H1 (cell line): ENCODE results near the gene CDS2. TPM values are rescaled to one million over a fixed set of nuclear protein-coding genes. Genes with fewer than 3 reads are reported as not detected.

Experiments
- CTCF ChIA-PET: fragments of 300-600 bp; sonication (Branson Sonifier 250); formaldehyde crosslinking; loops from one replicate; lab custom pipeline; 2021; ENCODE audit not compliant: partially characterized antibody; lab: Charles Lee
- POLR2A ChIA-PET: fragments of 300-600 bp; sonication (Branson Sonifier 250); formaldehyde crosslinking; loops from one replicate; lab custom pipeline; 2021; ENCODE audit warnings: inconsistent platforms; ENCODE audit not compliant: partially characterized antibody; lab: Charles Lee
- DNase-seq, 2 experiments: peaks; one replicate each; pipeline versions ENCODE4 v3.0.0 to v3.0.0-alpha.2; 2010 to 2022; ENCODE audit warnings: low spot score in 2 of 2, low read depth in 1 of 2, mixed read lengths in 1 of 2
- FAIRE-seq: peaks from 2 replicates; lab custom pipeline; 2011; peaks lifted over from hg19 to GRCh38; lab: Jason Lieb, UNC
- H2AFZ ChIP-seq: 2 replicates; pipeline ENCODE4 v1.8.1; 2012; ENCODE audit warnings: low read length, inconsistent platforms
- H2AK5ac ChIP-seq: 2 replicates; pipeline ENCODE4 v1.6.1; 2013; ENCODE audit warnings: low read depth, low read length
- H2BK120ac ChIP-seq: replicated peaks from 2 replicates; pipeline ENCODE3; 2013; ENCODE audit warnings: low read depth, low read length, inconsistent platforms
- H2BK12ac ChIP-seq: 2 replicates; pipeline ENCODE4 v1.6.1; 2013; ENCODE audit warnings: low read depth, low read length
- H2BK15ac ChIP-seq: 2 replicates; pipeline ENCODE4 v1.6.1; 2013; ENCODE audit warnings: low read length
- H2BK20ac ChIP-seq: 2 replicates; pipeline ENCODE4 v1.6.1; 2013; ENCODE audit warnings: low read length
- H2BK5ac ChIP-seq: 2 replicates; pipeline ENCODE4 v1.6.1; 2013; ENCODE audit warnings: low read depth, low read length
- H3K14ac ChIP-seq: 2 replicates; pipeline ENCODE4 v1.6.1; 2013; ENCODE audit warnings: inconsistent platforms; ENCODE audit not compliant: insufficient read length
- H3K18ac ChIP-seq: 2 replicates; pipeline ENCODE4 v1.6.1; 2013; ENCODE audit warnings: low read length; ENCODE audit errors: extremely low read depth
- H3K23ac ChIP-seq: 2 replicates; pipeline ENCODE4 v1.6.1; 2013; ENCODE audit warnings: inconsistent platforms; ENCODE audit not compliant: insufficient read length
- H3K23me2 ChIP-seq: 2 replicates; pipeline ENCODE4 v1.6.1; 2013; ENCODE audit warnings: low read depth, low read length
- H3K27ac ChIP-seq: 2 replicates; pipeline ENCODE4 v1.6.1; 2011; ENCODE audit warnings: low read depth, low read length, inconsistent platforms
- H3K27me3 ChIP-seq, 4 experiments: replicated peaks in 1 of 4; 1 replicate in 1 of 4; 2 replicates in 3 of 4; pipeline versions ENCODE4 v1.6.1 to v1.8.1; 2011 to 2013; ENCODE audit warnings: low read length in 3 of 4, mild to moderate bottlenecking in 3 of 4, inconsistent platforms in 2 of 4, mixed read lengths in 2 of 4, moderate library complexity in 1 of 4; ENCODE audit not compliant: control insufficient read depth in 3 of 4, insufficient read depth in 3 of 4; ENCODE audit errors: extremely low read depth in 1 of 4
- H3K36me3 ChIP-seq, 4 experiments: 2 replicates each; pipeline versions ENCODE4 v1.6.1 to v1.8.1; 2011 to 2013; ENCODE audit warnings: mild to moderate bottlenecking in 4 of 4, low read length in 3 of 4, moderate library complexity in 2 of 4, control low read depth in 1 of 4, inconsistent platforms in 1 of 4; ENCODE audit not compliant: insufficient read depth in 4 of 4, control insufficient read depth in 2 of 4
- H3K4ac ChIP-seq: replicated peaks from 2 replicates; pipeline ENCODE3; 2013; ENCODE audit warnings: low read length, low read depth, mixed read lengths, inconsistent platforms; ENCODE audit not compliant: insufficient read length
- H3K4me1 ChIP-seq, 4 experiments: replicated peaks in 1 of 4; 1 replicate in 1 of 4; 2 replicates in 3 of 4; pipeline versions ENCODE4 v1.6.1 to v1.8.1; 2011 to 2013; ENCODE audit warnings: low read length in 3 of 4, inconsistent platforms in 2 of 4, mixed read lengths in 1 of 4; ENCODE audit not compliant: insufficient read depth in 4 of 4, control insufficient read depth in 3 of 4
- H3K4me2 ChIP-seq, 2 experiments: 2 replicates each; pipeline versions ENCODE4 v1.6.1 to v1.8.1; 2011 to 2013; ENCODE audit warnings: low read depth in 2 of 2, low read length in 2 of 2, control low read depth in 1 of 2, inconsistent platforms in 1 of 2, mild to moderate bottlenecking in 1 of 2; ENCODE audit not compliant: insufficient read depth in 1 of 2
- H3K4me3 ChIP-seq, 4 experiments: fragments of 200-600, 300-600 bp in 1 of 4; sonication (generic), shearing (Covaris generic), sonication (Bioruptor Twin) in 1 of 4; 2 replicates each; pipeline versions ENCODE4 v1.5.1 to v1.8.1; 2011 to 2016; ENCODE audit warnings: low read length in 4 of 4, low read depth in 3 of 4, control low read depth in 2 of 4, inconsistent platforms in 2 of 4, mild to moderate bottlenecking in 2 of 4, mixed read lengths in 1 of 4, moderate library complexity in 1 of 4; ENCODE audit not compliant: insufficient read depth in 2 of 4; ENCODE audit errors: extremely low read depth in 1 of 4
- H3K56ac ChIP-seq: replicated peaks from 2 replicates; pipeline ENCODE3; 2013; ENCODE audit warnings: low read depth, mild to moderate bottlenecking, mixed read lengths, low read length, inconsistent platforms; ENCODE audit not compliant: insufficient read length
- H3K79me1 ChIP-seq: 2 replicates; pipeline ENCODE4 v1.6.1; 2013; ENCODE audit warnings: low read depth, low read length, control low read depth
- H3K79me2 ChIP-seq, 2 experiments: 2 replicates each; pipeline versions ENCODE4 v1.6.1 to v1.8.1; 2012 to 2013; ENCODE audit warnings: low read length in 2 of 2, mild to moderate bottlenecking in 2 of 2, inconsistent platforms in 1 of 2; ENCODE audit not compliant: insufficient read depth in 2 of 2, control insufficient read depth in 1 of 2
- H3K9ac ChIP-seq, 4 experiments: replicated peaks in 1 of 4; 1 replicate in 1 of 4; 2 replicates in 3 of 4; pipeline versions ENCODE4 v1.6.1 to v1.8.1; 2011 to 2013; ENCODE audit warnings: low read depth in 3 of 4, low read length in 3 of 4, control low read depth in 2 of 4, mild to moderate bottlenecking in 2 of 4, moderate library complexity in 2 of 4, inconsistent platforms in 1 of 4; ENCODE audit errors: extremely low read depth in 1 of 4
- H3K9me3 ChIP-seq, 2 experiments: 2 replicates each; pipeline versions ENCODE4 v1.6.1 to v1.8.1; 2012 to 2013; ENCODE audit warnings: mild to moderate bottlenecking in 2 of 2, moderate library complexity in 2 of 2, control low read depth in 1 of 2, inconsistent platforms in 1 of 2, low read depth in 1 of 2, low read length in 1 of 2, mixed read lengths in 1 of 2; ENCODE audit not compliant: insufficient read depth in 2 of 2
- H4K20me1 ChIP-seq, 2 experiments: replicated peaks in 1 of 2; 2 replicates each; pipeline versions ENCODE3 to v1.8.1; 2011 to 2013; ENCODE audit warnings: inconsistent platforms in 2 of 2, low read length in 2 of 2, mild to moderate bottlenecking in 1 of 2; ENCODE audit not compliant: insufficient read depth in 2 of 2, control insufficient read depth in 1 of 2
- H4K5ac ChIP-seq: 2 replicates; pipeline ENCODE4 v1.6.1; 2013; ENCODE audit warnings: low read length, low read depth, mixed read lengths, inconsistent platforms; ENCODE audit not compliant: insufficient read length
- H4K8ac ChIP-seq: 2 replicates; pipeline ENCODE4 v1.8.0; 2013; ENCODE audit warnings: mild to moderate bottlenecking, moderate library complexity, low read length, inconsistent platforms; ENCODE audit not compliant: insufficient read depth; ENCODE audit errors: extremely low read depth
- H4K91ac ChIP-seq: replicated peaks from 2 replicates; pipeline ENCODE3; 2013; ENCODE audit warnings: low read length, mixed read lengths, inconsistent platforms; ENCODE audit not compliant: insufficient read length
- CREB1 ChIP-seq: IDR thresholded peaks from 2 replicates; pipeline ENCODE4 v1.6.1; 2012; ENCODE audit warnings: inconsistent platforms
- CTCF ChIP-seq, 3 experiments: IDR thresholded peaks; 1 replicate in 2 of 3; 2 replicates in 1 of 3; pipeline versions ENCODE4 v1.5.1 to v1.6.1; 2011; ENCODE audit warnings: low read length in 3 of 3, mild to moderate bottlenecking in 3 of 3, inconsistent platforms in 2 of 3, low read depth in 1 of 3, moderate library complexity in 1 of 3; ENCODE audit not compliant: insufficient read depth in 1 of 3; ENCODE audit errors: control extremely low read depth in 1 of 3
- PHF8 ChIP-seq: fragments of 200-600 bp; sonication (generic); conservative IDR thresholded peaks from 2 replicates; pipeline ENCODE4 v1.7.1; 2012; ENCODE audit warnings: low read depth, mild to moderate bottlenecking, inconsistent platforms, low read length, moderate library complexity
- RAD21 ChIP-seq, 2 experiments: IDR thresholded peaks in 1 of 2; conservative IDR thresholded peaks in 1 of 2; 2 replicates each; pipeline ENCODE4 v1.6.1; 2011; ENCODE audit warnings: low read depth in 2 of 2, low read length in 2 of 2, improper control_type of control experiment in 1 of 2, inconsistent platforms in 1 of 2, mild to moderate bottlenecking in 1 of 2, moderate library complexity in 1 of 2
- RFX5 ChIP-seq: IDR thresholded peaks from 2 replicates; pipeline ENCODE4 v1.6.1; 2011; ENCODE audit warnings: low read depth, low read length, improper control_type of control experiment, borderline replicate concordance
- TEAD4 ChIP-seq: IDR thresholded peaks from 2 replicates; pipeline ENCODE4 v1.6.1; 2012; ENCODE audit warnings: low read depth, low read length, inconsistent platforms, mixed read lengths
- WGBS, 2 experiments: shearing (Covaris generic) in 1 of 2; methylation state at CpG; one replicate each; pipeline versions ENCODE4 v1.1.6 to v1.1.7; 2013 to 2015; ENCODE audit warnings: low lambda C conversion rate in 2 of 2, mixed read lengths in 2 of 2, inconsistent platforms in 1 of 2, low coverage in 1 of 2, missing lambda C conversion rate in 1 of 2; ENCODE audit not compliant: insufficient replicate concordance in 2 of 2, insufficient coverage in 1 of 2, insufficient read length in 1 of 2; ENCODE audit errors: extremely low coverage in 1 of 2, missing lambda C conversion rate in 1 of 2; 5-methylcytosine and 5-hydroxymethylcytosine counted together
- polyA plus RNA-seq, 7 experiments: library from polyadenylated mRNA; depleted of rRNA in 3 of 7; stranded (reverse) in 5 of 7; unstranded in 2 of 7; fragments of >200 nt in 5 of 7; fragments of 200-250 nt in 2 of 7; gene quantifications; 1 replicate in 5 of 7; 2 replicates in 1 of 7; 4 replicates in 1 of 7; pipeline versions ENCODE4 v1.2.1 to v1.2.3, GENCODE V29; 2011 to 2013; ENCODE audit warnings: missing spikeins in 2 of 7, mixed read lengths in 2 of 7
- total RNA-seq: library from RNA; stranded (reverse); fragmentation: NEBNext Ultra II Directional; extraction: Animal tissue kit (Norgen Biotek cat#: 25700); gene quantifications from 2 replicates; pipeline ENCODE4 v1.2.1, GENCODE V29; 2021

The CDS2 gene
- total and polyA plus RNA-seq, 2 of the 8 experiments (the other 6 are each of a cell fraction or from before 2014, with no cell fraction given), result 54.0 to 56.2 TPM

- Histone ChIP-seq H3K18ac (no peak overlapping the region), H3K23ac (no peak overlapping the region), H2AK5ac (no peak overlapping the region), H3K4me3 (no peak overlapping the region), H3K27ac (no peak overlapping the region), H3K56ac (no peak overlapping the region), H3K4me2 (no peak overlapping the region), H3K23me2 (no peaks in the 10 kb centered on the region; the same call in 1 of the 2 replicates), H3K4me1 (peaks cover 0 to 2% (median 0%) of the 10 kb centered on the region in 4 experiments; a peak in 1 of 7 replicates), H2AFZ (no peak overlapping the region), H3K36me3 (no peaks in the 10 kb centered on the region; a peak in 1 of 8 replicates), H2BK120ac (no peak overlapping the region), H4K8ac (no peak overlapping the region; the same call in 1 of the 2 replicates), H3K4ac (no peak overlapping the region), H2BK5ac (no peak overlapping the region), H3K14ac (no peak overlapping the region), H3K79me1 (no peaks in the 10 kb centered on the region; the same call in 1 of the 2 replicates), H2BK15ac (no peak overlapping the region), H4K20me1 (peaks cover 0 to 4% of the 10 kb centered on the region in 2 experiments), H4K5ac (no peak overlapping the region), H3K27me3 (no peaks in the 10 kb centered on the region), H3K9me3 (no peaks in the 10 kb centered on the region), H2BK12ac (no peak overlapping the region), H3K79me2 (no peaks in the 10 kb centered on the region), H2BK20ac (no peak overlapping the region), H4K91ac (no peak overlapping the region), H3K9ac (no peak overlapping the region)
- peak; percentile 59; the same call in 1 of the 2 replicates for TF ChIP-seq TEAD4
- TF ChIP-seq CREB1, result peak; percentile 50; the same call in 1 of the 2 replicates
- TF ChIP-seq RFX5, result no peak
- peak; percentile 95 to 97 for TF ChIP-seq RAD21 (IDR thresholded peaks at IDR 0.05 in 1 of 2, conservative IDR thresholded peaks at IDR 0.05 in 1 of 2; ENCODE audit: low read depth in 2 of 2, low read length in 2 of 2)
- TF ChIP-seq CTCF (IDR thresholded peaks at IDR 0.05; ENCODE audit: control extremely low read depth in 1 of 3, insufficient read depth in 1 of 3, low read depth in 1 of 3, low read length in 3 of 3), result peak; percentile 94 to 97 (median 97)
- TF ChIP-seq PHF8, result no peak
- WGBS, 2 experiments, result 42% methylated on average over 10 of the region's 10 CpGs; no CpG with 5 or more reads in 1 of the 2 experiments
- CTCF ChIA-PET, result interaction anchor here (0.7 to 13.1 kb wide), 44 partner anchors 11 to 620 kb away, joined by 3 to 242 read pairs (median 4); partner anchors contain the start of genes CDS2 and PROKR2
- DNase-seq, result peak; percentile 53 to 86
- peak; percentile 73 for FAIRE-seq
- POLR2A ChIA-PET, result interaction anchor here (1.0 to 1.5 kb wide), 4 partner anchors 11 to 79 kb away, joined by 3 to 4 read pairs (median 3); partner anchors contain the start of gene CDS2
These were observed 78.8 kb downstream of the CDS2 start for GRCh38 chr20:5205348-5206210.
